ENCODE results near the gene KLK10. TPM values are rescaled to one million over a fixed set of nuclear protein-coding genes. Genes with fewer than 3 reads are reported as not detected.

The KLK10 gene
- total RNA-seq, 1 donor from 2014 or later = 54.5 TPM

- TF ChIP-seq POLR2A (IDR thresholded peaks at IDR 0.05) (no peak), POLR2AphosphoS5 (IDR thresholded peaks at IDR 0.05; ENCODE audit: insufficient read depth in 1 of 2, low read depth in 1 of 2) (no peak)
- TF ChIP-seq, protein P1, sequence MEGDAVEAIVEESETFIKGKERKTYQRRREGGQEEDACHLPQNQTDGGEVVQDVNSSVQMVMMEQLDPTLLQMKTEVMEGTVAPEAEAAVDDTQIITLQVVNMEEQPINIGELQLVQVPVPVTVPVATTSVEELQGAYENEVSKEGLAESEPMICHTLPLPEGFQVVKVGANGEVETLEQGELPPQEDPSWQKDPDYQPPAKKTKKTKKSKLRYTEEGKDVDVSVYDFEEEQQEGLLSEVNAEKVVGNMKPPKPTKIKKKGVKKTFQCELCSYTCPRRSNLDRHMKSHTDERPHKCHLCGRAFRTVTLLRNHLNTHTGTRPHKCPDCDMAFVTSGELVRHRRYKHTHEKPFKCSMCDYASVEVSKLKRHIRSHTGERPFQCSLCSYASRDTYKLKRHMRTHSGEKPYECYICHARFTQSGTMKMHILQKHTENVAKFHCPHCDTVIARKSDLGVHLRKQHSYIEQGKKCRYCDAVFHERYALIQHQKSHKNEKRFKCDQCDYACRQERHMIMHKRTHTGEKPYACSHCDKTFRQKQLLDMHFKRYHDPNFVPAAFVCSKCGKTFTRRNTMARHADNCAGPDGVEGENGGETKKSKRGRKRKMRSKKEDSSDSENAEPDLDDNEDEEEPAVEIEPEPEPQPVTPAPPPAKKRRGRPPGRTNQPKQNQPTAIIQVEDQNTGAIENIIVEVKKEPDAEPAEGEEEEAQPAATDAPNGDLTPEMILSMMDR (IDR thresholded peaks at IDR 0.05) = no peak
- H3K4me3 ChIP-seq = peak overlapping the region in 1 of 2 donors; percentile 35
- no peaks in the 10 kb centered on the region for H3K36me3 ChIP-seq
- DNase-seq (ENCODE audit: extremely low spot score in 2 of 2) = no peak
- no peaks in the 10 kb centered on the region for H3K27me3 ChIP-seq
- peak overlapping the region; percentile 64 for H3K27ac ChIP-seq
- H3K9me3 ChIP-seq = no peaks in the 10 kb centered on the region
- H3K4me1 ChIP-seq = no peaks in the 10 kb centered on the region
- intact Hi-C loops (cut with DNase I) = no loop called here
Measured at GRCh38 chr19:51002089-51002532, 17.4 kb downstream of the KLK10 start.

GRCh38 chr19:51001515-51001914 is 18.0 kb downstream of the KLK10 start, which contains the start of gene KLK8:
Gene KLK8, minus strand, starts transcription at chr19:51001604. Its CDS starts 437 bp downstream, at chr19:51001167.
- Histone ChIP-seq H3K4me1 (no peaks in the 10 kb centered on the region), H3K4me3 (peak within 1 kb of the TSS in 1 of 2 donors; percentile 35), H3K9me3 (no peaks in the 10 kb centered on the region), H3K36me3 (no peaks in the 10 kb centered on the region), H3K27me3 (no peaks in the 10 kb centered on the region), H3K27ac (peak within 1 kb of the TSS; percentile 64)
- no peak for DNase-seq (ENCODE audit: extremely low spot score in 2 of 2)
- TF ChIP-seq POLR2AphosphoS5 (IDR thresholded peaks at IDR 0.05; ENCODE audit: insufficient read depth in 1 of 2, low read depth in 1 of 2) (no peak), POLR2A (IDR thresholded peaks at IDR 0.05) (no peak)
- TF ChIP-seq, protein P1 (IDR thresholded peaks at IDR 0.05) = no peak
- intact Hi-C loops (cut with DNase I) = no loop called here

DNA sequence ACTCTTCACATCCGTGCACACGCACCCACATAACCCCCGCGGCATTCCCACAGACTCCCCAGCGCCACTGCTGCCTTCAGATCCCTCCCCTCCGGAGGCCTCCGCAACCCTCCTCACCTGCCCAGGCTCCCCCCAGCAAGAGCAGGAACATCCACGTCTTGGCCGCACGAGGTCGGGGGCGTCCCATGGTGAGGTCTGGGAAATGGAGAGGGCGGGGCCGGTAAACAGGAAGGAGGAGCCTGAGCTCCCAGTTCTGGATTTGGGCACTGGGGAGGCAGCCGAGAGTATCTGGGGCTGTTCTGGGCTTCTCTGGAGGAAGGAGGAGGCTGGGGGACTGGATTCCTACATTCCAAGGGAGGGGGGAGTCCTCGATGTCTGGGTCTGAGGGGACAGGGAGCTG is 18.5 kb downstream of the KLK10 start:
- DNase-seq (ENCODE audit: extremely low spot score in 2 of 2) = no peak
- TF ChIP-seq POLR2A (IDR thresholded peaks at IDR 0.05) (no peak), POLR2AphosphoS5 (IDR thresholded peaks at IDR 0.05; ENCODE audit: insufficient read depth in 1 of 2, low read depth in 1 of 2) (peak in 1 of 2 donors; percentile 28)
- intact Hi-C loops (cut with DNase I) = no loop called here
- no peaks in the 10 kb centered on the region for H3K4me1 ChIP-seq
- no peaks in the 10 kb centered on the region for H3K36me3 ChIP-seq
- peak overlapping the region; percentile 64 for H3K27ac ChIP-seq
- peak overlapping the region in 1 of 2 donors; percentile 35 for H3K4me3 ChIP-seq
- no peaks in the 10 kb centered on the region for H3K27me3 ChIP-seq
- H3K9me3 ChIP-seq = no peaks in the 10 kb centered on the region

- Histone ChIP-seq H3K9me3 (no peaks in the 10 kb centered on the region), H3K36me3 (no peaks in the 10 kb centered on the region), H3K27ac (no peak overlapping the region), H3K4me3 (peak overlapping the region in 1 of 2 donors; percentile 35), H3K27me3 (no peaks in the 10 kb centered on the region), H3K4me1 (no peaks in the 10 kb centered on the region)
- TF ChIP-seq, protein P1 (IDR thresholded peaks at IDR 0.05) = no peak
- no peak for TF ChIP-seq POLR2A (IDR thresholded peaks at IDR 0.05)
- TF ChIP-seq POLR2AphosphoS5 (IDR thresholded peaks at IDR 0.05; ENCODE audit: insufficient read depth in 1 of 2, low read depth in 1 of 2) = no peak
- intact Hi-C loops (cut with DNase I) = no loop called here
- DNase-seq (ENCODE audit: extremely low spot score in 2 of 2) = no peak
Measured at GRCh38 chr19:51000426-51000825, 19.1 kb downstream of the KLK10 start.

DNA sequence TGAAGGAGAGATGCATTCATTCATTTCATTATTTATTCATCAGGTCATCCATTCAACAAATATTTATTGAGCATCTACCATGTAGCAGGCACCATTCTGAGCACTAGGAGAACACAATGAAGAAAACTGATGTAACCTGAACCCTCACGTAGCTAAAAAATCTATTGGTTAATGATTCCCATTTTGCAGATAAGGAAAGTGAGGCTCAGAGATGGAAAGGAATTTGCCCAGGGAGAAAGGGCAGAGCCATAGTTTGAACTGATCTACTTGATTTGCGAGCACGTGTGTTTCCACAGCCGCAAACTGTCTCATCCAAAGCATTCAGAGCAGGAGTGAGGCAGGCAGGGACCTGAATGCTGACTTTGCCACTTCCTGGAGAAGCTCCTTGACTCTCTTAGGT is 20.8 kb downstream of the KLK10 start:
- no peak for DNase-seq (ENCODE audit: extremely low spot score in 2 of 2)
- intact Hi-C loops (cut with DNase I) = no loop called here
- no peaks in the 10 kb centered on the region for H3K4me1 ChIP-seq
- H3K27me3 ChIP-seq = no peaks in the 10 kb centered on the region
- no peaks in the 10 kb centered on the region for H3K36me3 ChIP-seq
- H3K27ac ChIP-seq = no peak overlapping the region
- H3K9me3 ChIP-seq = no peaks in the 10 kb centered on the region
- no peak overlapping the region for H3K4me3 ChIP-seq
- TF ChIP-seq POLR2A (IDR thresholded peaks at IDR 0.05) (no peak), POLR2AphosphoS5 (IDR thresholded peaks at IDR 0.05; ENCODE audit: insufficient read depth in 1 of 2, low read depth in 1 of 2) (no peak)
- TF ChIP-seq, protein P1 (IDR thresholded peaks at IDR 0.05) = no peak

Data from vagina (tissue), 2 donors.